Astrocyte (in vitro differentiated cells and primary cell): ENCODE results near the gene IL9.

Experiments
- CTCF ChIP-seq: IDR thresholded peaks from 2 replicates; pipeline ENCODE4 v1.5.1; 2011; ENCODE audit warnings: low read depth, mild to moderate bottlenecking, inconsistent platforms, low read length, moderate library complexity; ENCODE audit not compliant: insufficient read depth
- EZH2 ChIP-seq: IDR thresholded peaks from 2 replicates; pipeline ENCODE4 v1.6.1; 2012; ENCODE audit warnings: mild to moderate bottlenecking, low read length, inconsistent platforms; ENCODE audit not compliant: insufficient read depth

- TF ChIP-seq CTCF: no peak
- no peak for TF ChIP-seq EZH2
These were observed 16.1 kb downstream of the IL9 start for GRCh38 chr5:135879591-135879990.
